HEK293 (cell line): ENCODE data around the gene ARMC3.

Experiments
- HOXA7 ChIP-seq: sonication (generic); formaldehyde crosslinking; IDR thresholded peaks from 2 replicates; pipeline ENCODE4 v1.8.1; 2022; ENCODE audit warnings: missing genetic modification reagents, borderline replicate concordance
- IKZF3 ChIP-seq: fragments of 450-650 bp; IDR thresholded peaks from 2 replicates; pipeline ENCODE4 v1.5.0; 2018; ENCODE audit warnings: missing biosample characterization, mild to moderate bottlenecking, missing genetic modification characterization, moderate library complexity
- MZF1 ChIP-seq: fragments of 450-650 bp; formaldehyde crosslinking; IDR thresholded peaks from 2 replicates; pipeline ENCODE4 v1.5.1; 2017; ENCODE audit warnings: missing biosample characterization, missing genetic modification characterization, borderline replicate concordance
- ZEB2 ChIP-seq: fragments of 450-650 bp; formaldehyde crosslinking; IDR thresholded peaks from 2 replicates; pipeline ENCODE4 v1.5.1; 2016; ENCODE audit warnings: missing biosample characterization, missing genetic modification characterization
- ZNF248 ChIP-seq: fragments of 450-650 bp; formaldehyde crosslinking; IDR thresholded peaks from 2 replicates; pipeline ENCODE4 v1.5.1; 2017; ENCODE audit warnings: missing biosample characterization, missing genetic modification characterization
- ZNF473 ChIP-seq: fragments of 450-650 bp; formaldehyde crosslinking; IDR thresholded peaks from 2 replicates; pipeline ENCODE4 v1.5.1; 2017; ENCODE audit warnings: missing biosample characterization, missing genetic modification characterization
- TF ChIP-seq, protein P1 (sequence below): fragments of 450-650 bp; formaldehyde crosslinking; IDR thresholded peaks from 2 replicates; pipeline ENCODE4 v1.5.1; 2016; ENCODE audit warnings: missing biosample characterization, missing genetic modification characterization
- TF ChIP-seq, protein P2 (sequence below): fragments of 450-650 bp; formaldehyde crosslinking; conservative IDR thresholded peaks from 2 replicates; pipeline ENCODE4 v1.5.1; 2016; ENCODE audit warnings: low read depth, missing biosample characterization, missing genetic modification characterization
- TF ChIP-seq, protein P3 (sequence below): fragments of 450-650 bp; formaldehyde crosslinking; IDR thresholded peaks from 2 replicates; pipeline ENCODE4 v1.5.1; 2016; ENCODE audit warnings: missing biosample characterization, missing genetic modification characterization

DNA sequence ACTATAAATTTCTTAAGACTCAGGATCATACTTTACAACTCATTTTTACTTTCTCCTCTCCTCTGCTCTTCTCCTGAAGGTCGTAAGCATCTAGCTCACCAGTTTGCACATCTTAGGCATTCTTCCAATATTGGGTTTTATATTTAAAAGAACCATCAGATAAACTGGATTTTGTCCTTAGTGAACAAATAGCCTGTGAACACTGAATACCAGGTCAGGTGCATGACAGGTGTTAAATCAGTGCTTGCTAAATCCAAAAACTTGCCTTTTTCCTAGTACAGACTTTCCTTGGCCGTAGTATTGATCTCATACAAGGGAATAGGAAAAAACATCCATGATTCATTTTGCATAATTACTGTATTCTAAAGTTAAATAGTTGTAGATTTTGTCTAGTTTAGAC, 53.0 kb downstream of the ARMC3 start:
- TF ChIP-seq, protein P1, sequence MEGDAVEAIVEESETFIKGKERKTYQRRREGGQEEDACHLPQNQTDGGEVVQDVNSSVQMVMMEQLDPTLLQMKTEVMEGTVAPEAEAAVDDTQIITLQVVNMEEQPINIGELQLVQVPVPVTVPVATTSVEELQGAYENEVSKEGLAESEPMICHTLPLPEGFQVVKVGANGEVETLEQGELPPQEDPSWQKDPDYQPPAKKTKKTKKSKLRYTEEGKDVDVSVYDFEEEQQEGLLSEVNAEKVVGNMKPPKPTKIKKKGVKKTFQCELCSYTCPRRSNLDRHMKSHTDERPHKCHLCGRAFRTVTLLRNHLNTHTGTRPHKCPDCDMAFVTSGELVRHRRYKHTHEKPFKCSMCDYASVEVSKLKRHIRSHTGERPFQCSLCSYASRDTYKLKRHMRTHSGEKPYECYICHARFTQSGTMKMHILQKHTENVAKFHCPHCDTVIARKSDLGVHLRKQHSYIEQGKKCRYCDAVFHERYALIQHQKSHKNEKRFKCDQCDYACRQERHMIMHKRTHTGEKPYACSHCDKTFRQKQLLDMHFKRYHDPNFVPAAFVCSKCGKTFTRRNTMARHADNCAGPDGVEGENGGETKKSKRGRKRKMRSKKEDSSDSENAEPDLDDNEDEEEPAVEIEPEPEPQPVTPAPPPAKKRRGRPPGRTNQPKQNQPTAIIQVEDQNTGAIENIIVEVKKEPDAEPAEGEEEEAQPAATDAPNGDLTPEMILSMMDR (tag by site-specific recombination) = no peak
- TF ChIP-seq IKZF3 (tag by site-specific recombination) (no peak), ZNF473 (no peak), MZF1 (tag by site-specific recombination) (no peak), ZNF248 (tag by site-specific recombination) (no peak), ZEB2 (no peak), HOXA7 (CRISPR knock-in tag) (no peak)
- TF ChIP-seq, protein P2, sequence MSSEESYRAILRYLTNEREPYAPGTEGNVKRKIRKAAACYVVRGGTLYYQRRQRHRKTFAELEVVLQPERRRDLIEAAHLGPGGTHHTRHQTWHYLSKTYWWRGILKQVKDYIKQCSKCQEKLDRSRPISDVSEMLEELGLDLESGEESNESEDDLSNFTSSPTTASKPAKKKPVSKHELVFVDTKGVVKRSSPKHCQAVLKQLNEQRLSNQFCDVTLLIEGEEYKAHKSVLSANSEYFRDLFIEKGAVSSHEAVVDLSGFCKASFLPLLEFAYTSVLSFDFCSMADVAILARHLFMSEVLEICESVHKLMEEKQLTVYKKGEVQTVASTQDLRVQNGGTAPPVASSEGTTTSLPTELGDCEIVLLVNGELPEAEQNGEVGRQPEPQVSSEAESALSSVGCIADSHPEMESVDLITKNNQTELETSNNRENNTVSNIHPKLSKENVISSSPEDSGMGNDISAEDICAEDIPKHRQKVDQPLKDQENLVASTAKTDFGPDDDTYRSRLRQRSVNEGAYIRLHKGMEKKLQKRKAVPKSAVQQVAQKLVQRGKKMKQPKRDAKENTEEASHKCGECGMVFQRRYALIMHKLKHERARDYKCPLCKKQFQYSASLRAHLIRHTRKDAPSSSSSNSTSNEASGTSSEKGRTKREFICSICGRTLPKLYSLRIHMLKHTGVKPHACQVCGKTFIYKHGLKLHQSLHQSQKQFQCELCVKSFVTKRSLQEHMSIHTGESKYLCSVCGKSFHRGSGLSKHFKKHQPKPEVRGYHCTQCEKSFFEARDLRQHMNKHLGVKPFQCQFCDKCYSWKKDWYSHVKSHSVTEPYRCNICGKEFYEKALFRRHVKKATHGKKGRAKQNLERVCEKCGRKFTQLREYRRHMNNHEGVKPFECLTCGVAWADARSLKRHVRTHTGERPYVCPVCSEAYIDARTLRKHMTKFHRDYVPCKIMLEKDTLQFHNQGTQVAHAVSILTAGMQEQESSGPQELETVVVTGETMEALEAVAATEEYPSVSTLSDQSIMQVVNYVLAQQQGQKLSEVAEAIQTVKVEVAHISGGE = no peak
- TF ChIP-seq, protein P3, sequence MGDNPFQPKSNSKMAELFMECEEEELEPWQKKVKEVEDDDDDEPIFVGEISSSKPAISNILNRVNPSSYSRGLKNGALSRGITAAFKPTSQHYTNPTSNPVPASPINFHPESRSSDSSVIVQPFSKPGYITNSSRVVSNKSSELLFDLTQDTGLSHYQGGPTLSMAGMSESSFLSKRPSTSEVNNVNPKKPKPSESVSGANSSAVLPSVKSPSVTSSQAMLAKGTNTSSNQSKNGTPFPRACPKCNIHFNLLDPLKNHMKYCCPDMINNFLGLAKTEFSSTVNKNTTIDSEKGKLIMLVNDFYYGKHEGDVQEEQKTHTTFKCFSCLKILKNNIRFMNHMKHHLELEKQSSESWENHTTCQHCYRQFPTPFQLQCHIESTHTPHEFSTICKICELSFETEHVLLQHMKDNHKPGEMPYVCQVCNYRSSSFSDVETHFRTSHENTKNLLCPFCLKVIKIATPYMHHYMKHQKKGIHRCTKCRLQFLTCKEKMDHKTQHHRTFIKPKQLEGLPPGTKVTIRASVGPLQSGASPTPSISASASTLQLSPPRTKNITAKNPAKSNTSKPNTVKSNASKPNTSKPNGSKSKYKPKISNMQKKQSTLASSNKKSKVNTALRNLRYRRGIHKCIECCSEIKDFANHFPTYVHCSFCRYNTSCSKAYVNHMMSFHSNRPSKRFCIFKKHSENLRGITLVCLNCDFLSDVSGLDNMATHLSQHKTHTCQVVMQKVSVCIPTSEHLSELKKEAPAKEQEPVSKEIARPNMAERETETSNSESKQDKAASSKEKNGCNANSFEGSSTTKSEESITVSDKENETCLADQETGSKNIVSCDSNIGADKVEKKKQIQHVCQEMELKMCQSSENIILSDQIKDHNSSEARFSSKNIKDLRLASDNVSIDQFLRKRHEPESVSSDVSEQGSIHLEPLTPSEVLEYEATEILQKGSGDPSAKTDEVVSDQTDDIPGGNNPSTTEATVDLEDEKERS (tag by site-specific recombination) = no peak
